HepG2 (cell line): ENCODE measurements around the gene DUSP15. TPM values are rescaled to one million over a fixed set of nuclear protein-coding genes. Genes with fewer than 3 reads are reported as not detected.

Source experiments
- HMGXB3 ChIP-seq: sonication (generic); formaldehyde crosslinking; IDR thresholded peaks from 2 replicates; pipeline ENCODE4 v1.4.0; 2020; ENCODE audit warnings: missing genetic modification reagents, borderline replicate concordance
- KDM5B ChIP-seq: sonication (generic); formaldehyde crosslinking; IDR thresholded peaks from 2 replicates; pipeline ENCODE4 v1.4.0; 2020; ENCODE audit warnings: missing genetic modification reagents, mild to moderate bottlenecking, borderline replicate concordance
- KLF12 ChIP-seq: sonication (generic); formaldehyde crosslinking; IDR thresholded peaks from 2 replicates; pipeline ENCODE4 v1.4.0; 2020; ENCODE audit warnings: missing genetic modification reagents, borderline replicate concordance
- PITX1 ChIP-seq: sonication (generic); formaldehyde crosslinking; IDR thresholded peaks from 2 replicates; pipeline ENCODE4 v1.5.1; 2020; ENCODE audit warnings: mild to moderate bottlenecking, missing genetic modification reagents
- ZNF142 ChIP-seq: sonication (generic); formaldehyde crosslinking; IDR thresholded peaks from 2 replicates; pipeline ENCODE4 v1.4.0; 2020; ENCODE audit warnings: missing genetic modification reagents
- ZNF292 ChIP-seq: sonication (generic); formaldehyde crosslinking; IDR thresholded peaks from 2 replicates; pipeline ENCODE4 v1.8.1; 2022; ENCODE audit warnings: mild to moderate bottlenecking, low read depth, missing genetic modification reagents, borderline replicate concordance
- ZNF350 ChIP-seq: sonication (generic); formaldehyde crosslinking; IDR thresholded peaks from 2 replicates; pipeline ENCODE4 v1.4.0; 2020; ENCODE audit warnings: mild to moderate bottlenecking, low read depth, missing genetic modification reagents, borderline replicate concordance
- ZNF441 ChIP-seq: sonication (generic); formaldehyde crosslinking; IDR thresholded peaks from 2 replicates; pipeline ENCODE4 v1.7.0; 2021; ENCODE audit warnings: missing genetic modification reagents, borderline replicate concordance
- ZNF446 ChIP-seq: sonication (generic); formaldehyde crosslinking; IDR thresholded peaks from 2 replicates; pipeline ENCODE4 v1.5.0; 2020; ENCODE audit warnings: mild to moderate bottlenecking, missing genetic modification reagents
- ZNF614 ChIP-seq: IDR thresholded peaks from 2 replicates; pipeline ENCODE4 v1.6.1; 2018; ENCODE audit warnings: missing biosample characterization, missing genetic modification reagents, inconsistent platforms, borderline replicate concordance
- ZNF616 ChIP-seq: sonication (generic); formaldehyde crosslinking; IDR thresholded peaks from 2 replicates; pipeline ENCODE4 v1.5.0; 2020; ENCODE audit warnings: low read depth, mild to moderate bottlenecking, missing genetic modification reagents
- ZNF687 ChIP-seq: sonication (generic); formaldehyde crosslinking; IDR thresholded peaks from 2 replicates; pipeline ENCODE4 v1.5.1; 2020; ENCODE audit warnings: mild to moderate bottlenecking, missing genetic modification reagents, moderate library complexity
- polyA plus RNA-seq, 8 experiments: library from polyadenylated mRNA; depleted of rRNA in 3 of 8; stranded (reverse) in 7 of 8; unstranded in 1 of 8; fragments of >200 nt; fragmentation: Illumina TruSeq in 4 of 8; extraction: Trizol in 4 of 8; gene quantifications; 2 replicates each; pipeline versions ENCODE4 v1.2.1 to v1.2.3, GENCODE V29; 2011 to 2016; ENCODE audit warnings: low read depth in 4 of 8, missing spikeins in 1 of 8, mixed read lengths in 1 of 8; ENCODE audit not compliant: insufficient read depth in 1 of 8
- total RNA-seq, 5 experiments: library from RNA; depleted of rRNA; stranded (reverse); fragments of >200 nt; fragmentation: Illumina TruSeq; extraction: Trizol; gene quantifications; 2 replicates each; pipeline ENCODE4 v1.2.3, GENCODE V29; 2016; ENCODE audit warnings: low read depth in 1 of 5

The DUSP15 gene
- total and polyA plus RNA-seq, 2 of the 13 experiments (the other 11 are each of a cell fraction or from before 2014, with no cell fraction given): 0.17 to 0.93 TPM

- TF ChIP-seq ZNF142 (CRISPR knock-in tag) (0 out of 2 replicates have a peak, but pooled peaks have one; percentile 30), ZNF687 (CRISPR knock-in tag) (peak; percentile 55; the same call in 1 of the 2 replicates), ZNF292 (CRISPR knock-in tag) (peak; percentile 64; the same call in 1 of the 2 replicates), KDM5B (CRISPR knock-in tag) (peak; percentile 63; the same call in 1 of the 2 replicates), ZNF616 (CRISPR knock-in tag) (0 out of 2 replicates have a peak, but pooled peaks have one; percentile 35), ZNF446 (peak; percentile 43; the same call in 1 of the 2 replicates), HMGXB3 (CRISPR knock-in tag) (no peak), KLF12 (no peak), ZNF350 (CRISPR knock-in tag) (no peak), PITX1 (CRISPR knock-in tag) (peak; percentile 16; the same call in 1 of the 2 replicates), ZNF441 (CRISPR knock-in tag) (no peak), ZNF614 (no peak)
Measured at GRCh38 chr20:31869942-31870725, at the start of gene DUSP15, which contains the start of gene TTLL9 (continued).
